GM10266 (cell line): ENCODE measurements around the gene MATCAP1.

Source experiments
- DNase-seq: peaks from one replicate; pipeline ENCODE4 v3.0.0; 2012; ENCODE audit errors: extremely low spot score
- CTCF ChIP-seq: IDR thresholded peaks from 2 replicates; pipeline ENCODE4 v1.5.1; 2012; ENCODE audit warnings: mild to moderate bottlenecking, low read depth; ENCODE audit not compliant: control insufficient read depth, insufficient read depth; ENCODE audit errors: missing control alignments

Gene MATCAP1

DNA sequence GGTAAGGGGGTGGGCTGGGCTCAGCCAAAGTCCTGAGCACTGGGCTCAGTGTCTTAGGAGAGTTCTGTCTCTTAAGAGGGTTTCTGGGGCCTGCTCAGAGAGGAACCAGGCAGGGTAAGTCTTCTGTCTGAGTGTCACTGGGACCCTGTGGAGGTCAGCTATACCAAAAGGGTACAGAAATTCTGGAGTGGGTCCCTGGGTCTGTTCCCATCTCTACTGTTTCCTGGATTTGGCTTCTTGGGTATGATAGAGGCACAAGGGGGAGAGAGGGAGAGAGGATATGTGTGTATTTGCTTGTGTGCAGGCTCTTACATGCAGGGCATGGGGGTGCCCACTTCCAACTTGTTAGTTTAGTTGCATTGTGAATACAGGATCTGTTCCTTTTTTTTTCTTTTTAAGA, 9.8 kb upstream of the MATCAP1 start:
- DNase-seq, result peak; percentile 22
- TF ChIP-seq CTCF, result no peak

DNA sequence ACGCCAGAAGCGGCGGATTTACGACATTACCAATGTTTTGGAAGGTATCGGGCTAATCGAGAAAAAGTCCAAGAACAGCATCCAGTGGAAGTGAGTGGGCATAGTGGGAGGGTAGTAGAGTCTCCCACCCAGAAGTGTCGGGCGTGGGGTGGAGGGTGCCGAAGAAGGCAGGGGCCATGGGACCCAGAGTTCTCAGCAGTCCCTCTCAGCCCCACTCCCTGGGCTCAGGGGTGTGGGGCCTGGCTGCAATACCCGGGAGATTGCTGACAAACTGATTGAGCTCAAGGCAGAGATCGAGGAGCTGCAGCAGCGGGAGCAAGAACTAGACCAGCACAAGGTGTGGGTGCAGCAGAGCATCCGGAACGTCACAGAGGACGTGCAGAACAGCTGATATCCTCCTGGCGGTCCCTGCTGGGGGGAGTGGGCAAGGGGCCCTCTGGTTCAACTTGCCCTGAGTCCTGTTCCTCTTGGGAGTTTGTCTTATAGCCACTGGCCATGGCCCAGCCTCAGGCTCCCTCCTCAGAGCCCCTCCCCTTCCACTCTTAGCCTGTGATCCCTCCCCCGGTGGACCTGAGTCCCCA, 9.1 kb upstream of the MATCAP1 start:
- TF ChIP-seq CTCF, result no peak
- DNase-seq, result peak; percentile 46

- peak; percentile 97 for DNase-seq
- no peak for TF ChIP-seq CTCF
Observed at GRCh38 chr16:67191995-67192681, 8.4 kb upstream of the MATCAP1 start, which contains the start of gene E2F4. E2F4 (plus strand) TSS chr16:67192155; CDS start chr16:67192228, 73 bp downstream.

DNA sequence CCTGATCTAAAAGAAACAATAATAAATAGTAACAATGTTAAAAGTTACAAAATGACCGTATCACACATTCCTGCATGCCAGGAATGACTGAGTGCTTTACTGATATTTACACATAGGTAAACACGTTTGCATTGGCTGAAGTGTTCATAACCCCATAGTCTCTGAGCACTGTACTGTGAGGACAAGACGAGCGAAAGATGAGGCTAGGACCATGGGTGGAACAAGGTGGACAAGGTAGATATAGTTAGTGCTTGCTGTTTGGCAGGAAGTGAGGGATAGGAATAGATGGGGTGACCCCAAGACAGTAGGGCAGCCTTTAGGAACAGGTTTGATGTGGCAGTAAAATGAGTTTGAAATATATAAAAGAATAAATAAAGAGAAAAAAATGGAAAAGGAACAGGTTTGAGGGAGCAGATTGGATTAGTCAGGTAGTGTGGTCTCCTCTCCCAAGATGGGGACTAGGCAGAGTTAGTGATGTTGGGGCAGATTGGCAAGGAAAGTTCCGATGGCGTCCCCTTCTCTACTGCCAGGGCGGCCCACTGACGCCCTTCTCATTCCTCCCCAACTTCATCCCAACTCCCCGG, 7.7 kb upstream of the MATCAP1 start:
- peak; percentile 22 for DNase-seq
- no peak for TF ChIP-seq CTCF

DNA sequence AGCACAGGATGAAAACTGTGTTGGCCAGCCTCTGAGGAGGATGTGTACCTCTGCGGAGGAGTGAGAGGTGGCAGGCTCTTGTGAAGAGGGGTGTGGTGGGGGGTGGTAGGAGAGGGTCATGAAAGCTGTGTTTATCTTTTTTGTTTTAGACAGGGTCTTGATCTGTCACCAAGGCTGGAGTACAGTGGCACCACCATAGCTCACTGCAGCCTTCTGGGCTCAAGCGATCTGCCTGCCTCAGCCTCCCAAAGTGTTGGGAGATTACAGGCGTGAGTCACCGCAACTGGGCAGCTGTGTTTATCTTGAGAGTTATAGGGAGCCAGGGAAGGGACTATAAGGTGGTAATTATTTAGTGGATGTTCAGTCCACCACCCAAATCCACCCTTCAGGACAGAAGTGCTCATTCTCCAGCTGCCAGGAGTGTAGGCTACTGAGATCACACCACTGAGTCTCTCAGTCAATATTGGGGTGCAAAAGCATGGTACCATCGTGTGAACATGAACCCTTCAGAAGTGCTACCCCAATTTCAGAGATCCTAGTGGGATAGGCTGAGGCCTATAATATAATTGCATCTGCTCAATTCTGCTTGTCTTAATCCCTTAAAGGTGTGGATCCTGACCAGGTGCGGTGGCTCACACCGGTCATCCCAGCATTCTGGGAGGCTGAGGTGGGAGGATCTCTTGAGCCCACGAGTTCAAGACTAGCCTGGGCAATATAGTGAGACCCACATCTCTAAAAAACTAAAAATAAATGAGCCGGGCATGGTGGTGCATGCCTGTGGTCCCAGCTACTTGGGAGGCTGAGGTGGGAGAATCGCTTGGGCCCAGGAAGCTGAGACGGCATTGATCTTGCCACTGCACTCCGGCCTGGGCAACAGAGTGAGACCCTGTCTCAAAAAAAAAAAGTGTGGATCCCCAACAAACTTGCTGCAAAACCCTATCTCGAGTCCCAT, 7.0 kb upstream of the MATCAP1 start:
- no peak for DNase-seq
- no peak for TF ChIP-seq CTCF

GRCh38 chr16:67190041-67190440, 6.3 kb upstream of the MATCAP1 start, which contains the start of gene EXOC3L1:
EXOC3L1 (minus strand) TSS chr16:67190136; CDS start chr16:67189676, 460 bp downstream.
- no peak for TF ChIP-seq CTCF
- no peak for DNase-seq
